Measurements from ENCODE around the gene TNFAIP8L1. TPM values are rescaled to one million over a fixed set of nuclear protein-coding genes. Genes with fewer than 3 reads are reported as not detected.
A peak's percentile ranks its signal among the peaks of the same experiment; 100 is the strongest.

Gene TNFAIP8L1
- total and polyA plus RNA-seq, 7 donors, result 2.4 to 5.1 (median 3.3) TPM

- intact Hi-C loops (cut with DNase I), result no loop called here
- H3K4me1 ChIP-seq, result peaks cover 10% of the 10 kb centered on the region
Measured at GRCh38 chr19:4649392-4650047, 10.2 kb downstream of the TNFAIP8L1 start.

GRCh38 chr19:4650159-4650558 is 10.8 kb downstream of the TNFAIP8L1 start:
- ATAC-seq (no peak), DNase-seq (no peak)
- Histone ChIP-seq H3K27me3 (ENCODE audit: insufficient read depth in 3 of 3, low read length in 2 of 3) (no peaks in the 10 kb centered on the region), H3K4me3 (no peak overlapping the region), H3K36me3 (ENCODE audit: insufficient read depth in 1 of 2, low read depth in 1 of 2) (peaks cover 0 to 14% of the 10 kb centered on the region in 2 donors), H3K27ac (no peak overlapping the region), H3K4me1 (peaks cover 15% of the 10 kb centered on the region), H3K9me3 (no peaks in the 10 kb centered on the region)
- intact Hi-C loops (cut with DNase I), result no loop called here
- 69 to 89% (median 74%) methylated on average over 2 of the region's 2 CpGs for WGBS, 3 donors
- no peak for TF ChIP-seq CTCF (IDR thresholded peaks at IDR 0.05)

More at GRCh38 chr19:4649392-4650047, 10.2 kb downstream of the TNFAIP8L1 start:
- Histone ChIP-seq H3K9me3 (no peaks in the 10 kb centered on the region), H3K27ac (no peak overlapping the region), H3K27me3 (ENCODE audit: insufficient read depth in 3 of 3, low read length in 2 of 3) (no peaks in the 10 kb centered on the region), H3K36me3 (ENCODE audit: insufficient read depth in 1 of 2, low read depth in 1 of 2) (peaks cover 0 to 12% of the 10 kb centered on the region in 2 donors), H3K4me3 (no peak overlapping the region)
- DNase-seq (no peak), ATAC-seq (no peak)
- TF ChIP-seq CTCF (IDR thresholded peaks at IDR 0.05), result no peak
- WGBS, 3 donors, result 70 to 80% (median 80%) methylated on average over 18 to 19 of the region's 19 CpGs

- Histone ChIP-seq H3K4me3 (no peak overlapping the region), H3K27ac (no peak overlapping the region), H3K4me1 (peaks cover 15% of the 10 kb centered on the region), H3K27me3 (ENCODE audit: insufficient read depth in 3 of 3, low read length in 2 of 3) (no peaks in the 10 kb centered on the region), H3K9me3 (no peaks in the 10 kb centered on the region), H3K36me3 (ENCODE audit: insufficient read depth in 1 of 2, low read depth in 1 of 2) (peaks cover 0 to 33% of the 10 kb centered on the region in 2 donors)
- ATAC-seq (no peak), DNase-seq (no peak)
- 92 to 96% (median 92%) methylated on average over 39 to 44 of the region's 44 CpGs for WGBS, 3 donors
- intact Hi-C loops (cut with DNase I), result no loop called here
- no peak for TF ChIP-seq CTCF (IDR thresholded peaks at IDR 0.05)
Measured at GRCh38 chr19:4652075-4652474, 12.8 kb downstream of the TNFAIP8L1 start.

GRCh38 chr19:4653793-4654436 is 14.6 kb downstream of the TNFAIP8L1 start:
- no peaks in the 10 kb centered on the region for H3K27me3 ChIP-seq (ENCODE audit: insufficient read depth in 3 of 3, low read length in 2 of 3)
- TF ChIP-seq CTCF (IDR thresholded peaks at IDR 0.05), result no peak
- peaks cover 8% of the 10 kb centered on the region for H3K4me1 ChIP-seq
- H3K27ac ChIP-seq, result no peak overlapping the region
- no peak overlapping the region for H3K4me3 ChIP-seq
- H3K36me3 ChIP-seq (ENCODE audit: insufficient read depth in 1 of 2, low read depth in 1 of 2), result peaks cover 0 to 51% of the 10 kb centered on the region in 2 donors
- intact Hi-C loops (cut with DNase I), result no loop called here
- ATAC-seq (peak in 1 of 4 donors; percentile 9), DNase-seq (no peak)
- WGBS, 3 donors, result 75 to 85% (median 76%) methylated on average over 13 of the region's 13 CpGs
- H3K9me3 ChIP-seq, result no peaks in the 10 kb centered on the region
